Right cardiac atrium (tissue), 5 donors: Measurements from ENCODE around the gene CAPZA2. TPM values are rescaled to one million over a fixed set of nuclear protein-coding genes. Genes with fewer than 3 reads are reported as not detected.
A peak's percentile ranks its signal among the peaks of the same experiment; 100 is the strongest.
"Not testable (repeated sequence)": the region's sequence is repeated elsewhere in the genome, so short reads cannot be mapped to it uniquely, and the experiment has no call there.

ENCODE experiments used
- ATAC-seq, 2 donors: fragments of 200-7000 bp; cut with Tn5 transposase; one replicate each; pipeline versions ENCODE4 v1.8.0 to v1.9.1; 2020; ENCODE audit warnings: moderate library complexity in 2 of 2, mild to moderate bottlenecking in 1 of 2
- DNase-seq, 3 donors: peaks; one replicate each; pipeline ENCODE4 v3.0.0-alpha.2; 2020
- H3K27ac ChIP-seq: one replicate; pipeline ENCODE4 v1.5.1; 2013; ENCODE audit warnings: mild to moderate bottlenecking, low read length, control low read depth, moderate library complexity
- H3K27me3 ChIP-seq: one replicate; pipeline ENCODE4 v1.6.1; 2013; ENCODE audit not compliant: control insufficient read depth, insufficient read depth
- H3K4me1 ChIP-seq: one replicate; pipeline ENCODE4 v1.6.1; 2013; ENCODE audit warnings: low read length; ENCODE audit not compliant: control insufficient read depth, insufficient read depth
- H3K4me3 ChIP-seq: one replicate; pipeline ENCODE4 v1.5.1; 2013; ENCODE audit warnings: low read length, control low read depth
- H3K9me3 ChIP-seq: one replicate; pipeline ENCODE4 v1.6.1; 2013; ENCODE audit warnings: low read length; ENCODE audit not compliant: control insufficient read depth
- WGBS: extraction: QIAGEN DNeasy Blood & Tissue Kit; methylation state at CpG from one replicate; pipeline ENCODE4 v1.1.7; 2013; 5-methylcytosine and 5-hydroxymethylcytosine counted together
- intact Hi-C, 4 donors: fragments of 100-400 bp; cut with DNase I; formaldehyde crosslinking; loops; one replicate each; pipeline versions ENCODE4 v1.11.0 to v1.14.0; 2022 to 2023
- polyA plus RNA-seq: library from polyadenylated mRNA; stranded (reverse); fragments of 200-250 nt; gene quantifications from one replicate; pipeline ENCODE4 v1.2.3, GENCODE V29; 2013
- total RNA-seq, 4 donors: library from RNA; stranded (reverse); fragmentation: NEBNext Ultra II Directional; extraction: Animal tissue kit (Norgen Biotek cat#: 25700); gene quantifications; one replicate each; pipeline ENCODE4 v1.2.1, GENCODE V29; 2021
- donor health status: healthy with polysubstance abuse.
- donor health status: DM: no; HTN: yes; CAD: no.
- donor health status: DM: no; HTN: no; CAD: no.
- donor health status: DM: no; HTN: yes; CAD: no; lungs with severe emphysema.
- donor health status: DM: yes; HTN: yes; CAD: no.

The CAPZA2 gene
- total and polyA plus RNA-seq, 5 donors = 71.9 to 447 (median 336) TPM

GRCh38 chr7:116955801-116956476 lies 93.6 kb downstream of the CAPZA2 start:
- 32% methylated on average over 4 of the region's 4 CpGs for WGBS
- H3K9me3 ChIP-seq = no peaks in the 10 kb centered on the region
- H3K27me3 ChIP-seq = no peaks in the 10 kb centered on the region
- ATAC-seq (peak; percentile 26 to 30), DNase-seq (peak in 2 of 3 donors; percentile 22 to 62)
- intact Hi-C loops = no loop called here
- H3K27ac ChIP-seq = peak overlapping the region; percentile 70
- H3K4me1 ChIP-seq = peaks cover 7% of the 10 kb centered on the region
- H3K4me3 ChIP-seq = peak overlapping the region; percentile 95

DNA sequence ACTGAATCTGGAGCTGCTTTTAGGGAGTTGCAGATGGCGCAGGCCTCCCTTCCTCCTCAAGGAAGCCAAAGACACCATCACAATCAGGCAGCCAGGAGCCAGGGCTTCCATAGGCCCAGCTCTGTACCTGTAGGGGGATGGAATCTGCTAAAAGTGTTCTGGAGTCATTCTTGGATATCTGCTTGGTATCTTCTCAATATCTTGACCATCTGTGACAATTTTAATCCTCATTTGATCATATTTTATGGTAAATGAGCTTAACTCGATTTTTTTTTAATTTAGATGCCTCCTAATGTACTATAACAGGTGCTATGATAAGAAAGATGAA lies 94.1 kb downstream of the CAPZA2 start:
- Histone ChIP-seq H3K27ac (peak overlapping the region; percentile 70), H3K27me3 (no peaks in the 10 kb centered on the region), H3K9me3 (no peaks in the 10 kb centered on the region), H3K4me3 (no peak overlapping the region), H3K4me1 (peaks cover 7% of the 10 kb centered on the region)
- 79% methylated on average over 2 of the region's 2 CpGs for WGBS
- ATAC-seq (no peak), DNase-seq (no peak)
- intact Hi-C loops = no loop called here

DNA sequence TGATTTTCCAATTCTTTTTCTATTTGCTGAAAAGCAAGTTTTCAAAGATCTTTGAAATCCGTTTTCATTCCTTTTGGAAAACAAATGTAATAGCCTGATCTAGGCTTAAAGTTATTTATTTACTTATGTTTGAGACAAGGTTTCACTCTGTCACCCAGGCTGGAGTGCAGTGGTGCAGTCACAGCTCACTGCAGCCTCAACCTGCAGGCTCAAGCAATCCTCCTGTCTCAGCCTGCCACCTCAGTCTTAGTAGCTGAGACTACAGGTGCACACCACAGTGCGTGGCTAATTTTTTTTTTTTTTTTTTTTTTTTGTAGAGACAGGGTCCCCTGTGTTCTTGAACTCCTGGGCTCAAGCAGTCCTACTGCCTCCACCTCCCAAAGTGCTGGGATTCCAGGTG lies 95.5 kb downstream of the CAPZA2 start:
- Histone ChIP-seq H3K4me1 (peaks cover 7% of the 10 kb centered on the region), H3K27me3 (no peaks in the 10 kb centered on the region), H3K27ac (no peak overlapping the region), H3K4me3 (no peak overlapping the region), H3K9me3 (no peaks in the 10 kb centered on the region)
- intact Hi-C loops = no loop called here
- no peak for DNase-seq
- ATAC-seq = no peak
- WGBS = 94% methylated on average over 2 of the region's 2 CpGs

DNA sequence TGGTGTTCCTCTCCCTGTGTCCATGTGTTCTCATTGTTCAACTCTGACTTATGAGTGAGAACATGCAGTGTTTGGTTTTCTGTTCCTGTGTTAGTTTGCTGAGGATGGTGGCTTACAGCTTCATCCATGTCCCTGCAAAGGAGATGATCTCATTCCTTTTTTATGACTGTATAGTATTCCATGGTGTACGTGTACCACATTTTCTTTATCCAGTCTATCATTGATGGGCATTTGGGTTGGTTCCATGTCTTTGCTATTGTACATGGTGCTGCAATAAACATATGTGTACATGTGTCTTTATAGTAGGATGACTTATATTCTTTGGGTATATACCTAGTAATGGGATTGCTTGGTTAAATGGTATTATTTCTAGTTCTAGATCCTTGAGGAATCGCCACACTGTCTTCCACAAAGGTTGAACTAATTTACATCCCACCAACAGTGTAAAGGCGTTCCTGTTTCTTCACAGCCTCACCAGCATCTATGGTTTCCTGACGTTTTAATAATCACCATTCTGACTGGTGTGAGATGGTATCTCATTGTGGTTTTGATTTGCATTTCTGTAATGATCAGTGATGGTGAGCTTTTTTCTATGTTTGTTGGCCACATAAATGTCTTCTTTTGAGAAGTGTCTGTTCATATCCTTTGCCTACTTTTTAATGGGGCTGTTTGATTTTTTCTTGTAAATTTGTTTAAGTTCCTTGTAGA lies 99.7 kb downstream of the CAPZA2 start:
- DNase-seq, H3K27me3 ChIP-seq, H3K4me3 ChIP-seq, H3K4me1 ChIP-seq, intact Hi-C loops, H3K9me3 ChIP-seq, H3K27ac ChIP-seq, ATAC-seq: not testable (repeated sequence)
- 90% methylated on average over 4 of the region's 4 CpGs for WGBS

GRCh38 chr7:116963234-116963633 lies 100.8 kb downstream of the CAPZA2 start:
- intact Hi-C loops = no loop called here
- ATAC-seq = no peak

DNA sequence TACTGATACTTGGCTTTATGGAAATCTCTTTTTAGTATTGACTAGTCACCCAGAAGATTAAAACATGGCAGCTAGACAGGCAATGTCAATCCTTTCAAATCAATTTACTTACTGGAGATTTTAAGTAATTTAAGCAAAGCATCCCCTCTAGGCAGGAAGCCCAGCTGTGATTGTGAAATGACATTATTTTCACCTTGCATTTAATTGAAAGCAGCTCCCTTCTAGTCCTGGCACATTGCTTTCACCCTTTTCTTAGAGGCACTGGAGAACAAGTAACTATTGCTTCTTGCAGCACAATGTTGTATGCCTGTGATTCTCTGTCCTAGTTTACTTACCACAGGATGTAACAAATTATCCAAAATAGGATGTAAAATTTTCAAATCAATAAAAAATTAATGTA lies 104.2 kb downstream of the CAPZA2 start:
- Histone ChIP-seq H3K27ac (no peak overlapping the region), H3K4me3 (no peak overlapping the region), H3K9me3 (no peaks in the 10 kb centered on the region), H3K27me3 (no peaks in the 10 kb centered on the region), H3K4me1 (no peaks in the 10 kb centered on the region)
- DNase-seq = no peak
- intact Hi-C loops = no loop called here
- no peak for ATAC-seq

More at GRCh38 chr7:116963234-116963633, 100.8 kb downstream of the CAPZA2 start:
- Histone ChIP-seq H3K4me3 (no peak overlapping the region), H3K4me1 (peaks cover 2% of the 10 kb centered on the region), H3K9me3 (no peaks in the 10 kb centered on the region), H3K27me3 (no peaks in the 10 kb centered on the region), H3K27ac (no peak overlapping the region)
- no peak for DNase-seq

DNA sequence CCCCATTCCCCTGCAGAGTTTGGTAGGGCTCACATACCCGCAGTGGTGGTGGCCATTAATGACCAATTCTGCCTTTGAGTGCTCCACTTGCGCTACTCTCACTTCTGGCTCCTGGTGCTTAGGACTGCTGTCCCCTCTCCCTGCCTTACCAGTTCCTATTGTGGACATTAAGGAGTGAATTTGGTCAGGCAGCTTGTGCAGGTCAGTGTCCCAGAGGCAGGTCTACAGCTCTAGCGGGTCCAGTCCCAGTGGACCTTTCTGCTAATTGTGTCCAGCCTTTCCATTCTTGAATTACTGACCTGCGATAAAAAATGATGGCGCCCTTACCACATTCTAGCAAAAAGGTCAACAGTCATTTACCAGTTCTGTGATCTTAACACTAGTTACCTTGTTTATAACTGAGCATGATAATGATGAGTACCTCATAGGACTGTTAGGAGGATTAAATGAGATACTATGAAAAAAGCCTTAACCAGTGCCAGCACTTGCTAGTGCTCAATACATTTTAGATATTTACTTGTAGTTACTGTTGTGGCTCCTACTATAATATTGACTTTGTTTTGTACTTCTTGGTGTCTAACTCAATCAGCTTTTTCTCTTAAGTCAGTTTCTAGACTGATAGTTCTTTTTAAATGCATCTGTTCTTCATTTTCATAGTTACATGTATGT lies 105.0 kb downstream of the CAPZA2 start:
- intact Hi-C loops = no loop called here
- Histone ChIP-seq H3K9me3 (no peaks in the 10 kb centered on the region), H3K4me3 (no peak overlapping the region), H3K4me1 (no peaks in the 10 kb centered on the region), H3K27me3 (no peaks in the 10 kb centered on the region), H3K27ac (no peak overlapping the region)
- ATAC-seq = no peak
- DNase-seq = no peak
- WGBS = 98% methylated on average over 5 of the region's 5 CpGs

- H3K27ac ChIP-seq = no peak overlapping the region
- no peaks in the 10 kb centered on the region for H3K4me1 ChIP-seq
- ATAC-seq (no peak), DNase-seq (no peak)
- no peaks in the 10 kb centered on the region for H3K9me3 ChIP-seq
- intact Hi-C loops = no loop called here
- WGBS = 92% methylated on average over 1 of the region's 1 CpG
- H3K4me3 ChIP-seq = no peak overlapping the region
- H3K27me3 ChIP-seq = no peaks in the 10 kb centered on the region
Observed at GRCh38 chr7:116967983-116968382, 105.6 kb downstream of the CAPZA2 start.

- DNase-seq = no peak
- no peaks in the 10 kb centered on the region for H3K4me1 ChIP-seq
Observed at GRCh38 chr7:116968631-116969030, 106.2 kb downstream of the CAPZA2 start.

GRCh38 chr7:116969371-116969902 lies 107.0 kb downstream of the CAPZA2 start:
- intact Hi-C loops = no loop called here
- H3K4me3 ChIP-seq = no peak overlapping the region
- no peaks in the 10 kb centered on the region for H3K9me3 ChIP-seq
- no peaks in the 10 kb centered on the region for H3K27me3 ChIP-seq
- no peaks in the 10 kb centered on the region for H3K4me1 ChIP-seq
- DNase-seq = no peak
- ATAC-seq = no peak
- 91% methylated on average over 3 of the region's 3 CpGs for WGBS
- no peak overlapping the region for H3K27ac ChIP-seq

More at GRCh38 chr7:116968631-116969030, 106.2 kb downstream of the CAPZA2 start:
- H3K27ac ChIP-seq = no peak overlapping the region
- no peak for ATAC-seq
- intact Hi-C loops = no loop called here
- no peak overlapping the region for H3K4me3 ChIP-seq
- H3K9me3 ChIP-seq = no peaks in the 10 kb centered on the region
- no peaks in the 10 kb centered on the region for H3K27me3 ChIP-seq

DNA sequence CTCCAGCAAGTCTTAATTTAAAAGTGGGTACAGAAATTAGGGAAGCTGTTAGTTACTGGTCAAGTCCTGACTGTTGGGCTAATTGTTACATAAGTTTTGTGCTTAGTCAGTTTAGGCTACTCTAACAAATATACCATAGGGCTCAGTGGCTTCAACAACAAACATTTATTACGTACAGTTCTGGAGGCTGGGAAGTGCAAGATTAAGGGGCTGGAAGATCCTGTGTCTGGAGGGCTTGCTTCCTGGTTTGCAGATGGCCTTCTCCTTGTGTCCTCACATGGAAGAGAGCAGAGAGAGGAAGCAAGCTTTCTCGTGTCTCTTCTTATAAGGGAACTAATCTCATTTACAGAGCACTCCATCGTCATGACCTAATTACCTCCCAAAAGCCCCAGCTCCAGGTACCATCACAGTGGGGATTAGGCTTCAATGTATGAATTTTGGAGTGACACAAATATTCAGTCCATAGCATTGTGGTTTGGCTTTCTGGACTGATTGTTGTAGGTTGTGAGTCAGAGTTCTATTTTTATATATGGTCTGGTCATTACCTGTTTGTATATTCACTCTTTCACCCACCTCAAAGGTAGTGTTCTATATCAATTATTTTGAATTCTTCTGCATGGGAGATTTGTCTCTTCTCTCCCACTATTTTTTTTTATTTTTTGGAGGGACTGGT lies 108.0 kb downstream of the CAPZA2 start:
- ATAC-seq (peak; percentile 32 to 36), DNase-seq (no peak)
- 56% methylated on average over 3 of the region's 3 CpGs for WGBS
- Histone ChIP-seq H3K27ac (no peak overlapping the region), H3K4me3 (no peak overlapping the region), H3K27me3 (no peaks in the 10 kb centered on the region), H3K4me1 (no peaks in the 10 kb centered on the region), H3K9me3 (no peaks in the 10 kb centered on the region)
- intact Hi-C loops = no loop called here
